Measurements from ENCODE around the gene RYR2.
"Not testable (repeated sequence)": the region's sequence is repeated elsewhere in the genome, so short reads cannot be mapped to it uniquely, and the experiment has no call there.

Gene RYR2

DNA sequence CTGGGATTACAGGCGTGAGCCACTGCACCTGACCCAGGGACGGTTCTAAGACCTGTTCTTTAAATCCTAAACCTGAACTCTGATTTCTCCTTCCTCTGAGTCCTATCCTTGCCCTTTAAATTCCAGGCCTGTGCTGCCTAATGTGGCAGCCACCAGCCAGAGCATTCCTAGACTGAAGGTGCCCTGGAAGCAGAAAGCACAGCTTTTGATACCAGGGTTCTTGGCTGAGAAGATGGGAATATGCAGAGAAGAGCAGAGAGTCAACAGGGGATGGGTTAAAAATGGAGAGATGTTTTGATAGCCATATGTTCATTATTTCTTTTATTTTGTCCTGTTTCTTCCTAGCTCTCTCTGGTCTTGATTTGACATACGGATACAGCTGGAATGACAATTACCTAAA lies 49.7 kb downstream of the RYR2 start:
- DNase-seq = no peak

DNA sequence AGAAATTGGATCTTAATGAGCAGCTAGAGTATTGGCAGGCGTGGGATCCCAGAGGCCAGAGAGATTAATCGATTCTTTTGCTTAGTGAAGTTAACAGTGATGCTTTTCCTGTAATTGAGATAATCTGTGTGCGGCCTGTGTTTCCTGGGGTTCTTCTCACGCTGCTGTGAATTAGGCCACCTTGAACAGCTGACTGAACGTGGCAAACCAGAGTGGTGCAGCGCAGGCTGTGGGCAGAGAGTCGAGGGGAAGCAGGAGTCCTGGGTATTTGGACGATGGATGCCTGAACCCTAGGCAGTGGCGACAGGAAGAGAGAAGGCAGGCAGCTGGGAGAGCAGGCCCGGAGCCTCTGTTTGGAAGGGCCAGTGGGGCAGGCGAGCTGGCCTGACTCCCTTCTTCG lies 51.7 kb downstream of the RYR2 start:
- DNase-seq = no peak

DNA sequence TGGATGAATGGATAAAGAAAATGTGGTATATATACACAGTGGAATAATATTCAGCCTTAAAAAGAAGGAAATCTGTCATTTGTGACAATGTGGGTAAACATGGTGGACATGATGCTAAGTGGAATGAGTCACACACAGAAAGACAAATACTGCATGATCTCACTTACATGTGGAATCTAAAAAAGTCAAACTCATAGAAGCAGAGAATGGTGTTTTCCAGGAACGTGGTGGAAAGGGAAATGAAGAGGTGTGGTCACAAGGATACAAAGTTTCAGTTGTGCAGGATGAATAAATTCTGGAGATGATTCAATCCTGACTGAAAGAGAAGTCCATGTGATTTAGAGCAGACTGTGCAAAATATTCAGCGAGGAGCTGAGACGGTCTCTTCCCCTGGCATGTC lies 56.6 kb downstream of the RYR2 start:
- DNase-seq = no peak

DNA sequence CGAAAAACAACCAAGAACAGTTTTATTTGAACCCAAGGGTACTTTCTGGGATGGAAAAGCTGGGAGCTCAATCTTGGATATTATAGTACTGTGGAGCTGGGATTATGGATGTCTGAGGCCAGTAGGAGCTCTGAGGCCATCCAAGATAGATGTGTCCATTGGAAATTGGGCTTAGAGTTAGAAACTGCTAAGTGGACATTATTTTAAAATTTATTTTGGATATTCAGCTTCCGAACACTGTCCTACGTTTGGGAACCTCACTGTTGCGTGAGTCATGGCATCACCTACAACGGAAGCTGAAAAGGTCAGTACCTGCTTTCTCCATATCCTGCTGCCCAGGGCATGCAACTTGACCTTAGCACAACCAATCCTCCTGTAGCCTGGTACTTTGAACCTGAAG lies 61.0 kb downstream of the RYR2 start:
- no peak for DNase-seq

DNA sequence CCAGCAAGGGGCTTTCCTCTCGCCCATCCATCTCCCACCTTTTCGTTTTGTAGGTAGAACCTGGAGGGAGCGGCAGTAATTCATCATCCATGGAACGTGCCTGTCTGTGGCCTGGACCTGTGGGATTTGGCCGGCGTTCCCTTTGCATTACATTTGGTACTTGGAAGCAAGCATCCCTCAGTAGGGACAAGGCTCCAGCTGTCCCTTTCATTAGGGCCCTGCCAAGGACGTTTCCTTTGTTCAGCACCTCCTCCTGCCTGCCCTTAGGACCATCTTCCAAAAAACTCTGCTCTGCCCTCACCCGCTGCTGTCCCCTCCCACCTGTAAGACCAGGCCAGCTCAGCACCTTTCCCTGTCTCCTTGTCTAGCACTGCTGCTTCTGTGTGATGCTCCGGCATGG lies 62.1 kb downstream of the RYR2 start:
- DNase-seq = no peak

DNA sequence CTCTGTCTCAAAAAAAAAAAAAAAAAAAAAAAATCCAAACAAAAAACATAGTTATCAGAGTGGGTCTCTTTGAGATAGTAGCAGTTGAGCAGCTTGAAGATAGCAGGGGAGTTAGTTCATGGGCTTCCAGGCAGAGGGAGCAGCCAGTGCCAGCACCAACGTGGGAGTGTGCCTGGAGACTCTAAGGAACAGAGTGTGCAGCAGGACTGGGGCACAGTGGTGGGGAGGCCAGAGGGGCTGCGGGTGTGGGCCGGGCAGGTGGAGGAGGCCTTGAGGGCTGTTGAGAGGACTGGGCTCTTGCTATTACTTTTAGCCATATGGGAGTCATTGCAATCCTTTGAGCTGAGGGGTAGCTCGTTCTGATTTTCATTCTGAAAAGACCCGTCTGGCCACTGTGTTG lies 63.8 kb downstream of the RYR2 start:
- no peak for DNase-seq

DNA sequence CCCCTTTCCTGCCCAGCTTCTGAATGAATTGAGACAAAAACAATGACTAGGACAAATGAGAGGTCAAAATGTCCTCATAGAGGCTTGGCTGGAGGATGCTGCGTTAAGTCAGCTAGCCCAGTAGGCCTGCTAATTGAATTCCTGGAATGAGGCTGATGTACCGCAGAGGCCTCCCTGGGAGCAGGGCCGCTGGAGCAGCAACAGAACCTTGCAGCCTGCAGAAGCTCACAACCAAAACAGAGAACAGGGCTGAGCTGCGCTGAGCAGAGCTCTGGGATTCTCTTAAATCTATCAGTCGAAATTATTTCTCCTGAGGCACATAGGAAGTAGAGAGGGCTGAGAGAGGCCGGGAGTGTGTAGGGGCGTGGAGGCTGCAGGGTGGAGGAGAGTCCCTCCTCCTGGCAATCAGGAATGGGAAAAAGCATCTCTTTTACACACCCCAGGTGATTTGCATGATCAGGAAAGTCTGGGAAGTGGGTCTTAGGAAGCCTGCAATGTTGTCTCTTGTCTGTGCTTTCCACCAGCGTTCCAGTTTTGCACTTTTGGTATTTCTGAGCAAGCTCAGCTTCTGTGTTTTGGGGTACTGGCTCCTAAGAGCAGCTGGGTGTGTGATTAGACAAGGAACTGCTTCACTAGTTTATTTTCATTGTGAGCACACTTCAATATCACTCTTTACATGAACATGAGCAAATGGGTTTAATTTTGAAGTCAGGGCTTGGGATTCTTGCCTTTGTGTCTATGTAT lies 66.5 kb downstream of the RYR2 start:
- DNase-seq = no peak

DNA sequence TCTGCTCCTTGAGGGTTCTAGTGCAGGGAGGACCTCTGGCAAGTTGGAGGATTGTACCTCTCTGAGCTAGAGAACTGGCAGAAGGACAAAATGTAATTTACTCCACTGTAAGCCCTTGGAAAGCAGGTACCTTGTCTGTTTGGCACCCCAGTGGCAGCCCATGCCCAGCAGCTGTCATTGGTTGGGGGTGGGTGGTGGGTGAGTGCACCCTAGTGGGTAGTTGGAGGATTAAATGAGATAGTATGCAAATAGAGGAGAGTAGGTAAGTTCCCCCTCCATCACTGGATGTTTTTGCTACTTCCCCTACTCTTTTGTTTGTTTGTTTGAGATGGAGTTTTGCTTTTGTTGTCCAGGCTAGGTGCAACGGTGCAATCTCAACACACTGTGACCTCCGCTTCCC lies 69.8 kb downstream of the RYR2 start:
- DNase-seq = no peak

DNA sequence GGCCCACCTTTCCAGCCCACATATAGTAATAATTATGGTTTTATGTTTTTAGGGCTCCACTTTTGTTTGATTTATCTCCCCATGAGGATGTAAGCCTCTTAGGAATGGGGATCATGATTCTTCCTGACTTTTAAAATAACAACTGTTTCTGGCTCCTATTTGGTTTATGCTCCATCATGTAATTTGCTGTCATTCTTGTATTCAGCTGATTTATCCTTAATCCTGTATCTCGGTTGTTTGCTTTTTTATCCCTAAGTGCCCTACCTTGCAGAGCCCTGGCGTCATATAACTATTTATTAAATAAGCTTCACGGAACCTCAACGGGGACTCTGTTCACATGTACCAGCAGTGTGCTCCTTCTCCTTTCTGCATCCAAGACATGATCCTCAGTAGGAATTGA lies 70.7 kb downstream of the RYR2 start:
- no peak for DNase-seq

DNA sequence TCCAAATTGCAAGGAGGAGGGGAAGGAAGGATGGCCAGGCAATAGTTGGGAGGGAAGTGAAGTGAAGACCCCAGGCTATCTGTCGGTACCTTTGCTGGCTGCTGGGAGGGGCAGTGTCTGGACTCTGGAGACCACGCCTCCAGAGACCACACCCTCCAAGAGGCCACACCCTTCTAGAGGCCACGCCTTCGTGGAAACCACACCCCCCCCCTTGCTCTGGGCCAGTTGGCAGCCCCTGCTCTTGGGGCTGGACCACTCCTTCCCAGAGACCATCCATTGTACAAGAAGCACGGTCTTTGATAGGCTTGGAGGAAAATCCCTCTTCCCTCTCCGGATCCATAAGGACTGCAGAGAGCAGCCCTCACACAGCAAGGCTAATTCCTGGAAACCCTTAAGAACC lies 73.1 kb downstream of the RYR2 start:
- no peak for DNase-seq

DNA sequence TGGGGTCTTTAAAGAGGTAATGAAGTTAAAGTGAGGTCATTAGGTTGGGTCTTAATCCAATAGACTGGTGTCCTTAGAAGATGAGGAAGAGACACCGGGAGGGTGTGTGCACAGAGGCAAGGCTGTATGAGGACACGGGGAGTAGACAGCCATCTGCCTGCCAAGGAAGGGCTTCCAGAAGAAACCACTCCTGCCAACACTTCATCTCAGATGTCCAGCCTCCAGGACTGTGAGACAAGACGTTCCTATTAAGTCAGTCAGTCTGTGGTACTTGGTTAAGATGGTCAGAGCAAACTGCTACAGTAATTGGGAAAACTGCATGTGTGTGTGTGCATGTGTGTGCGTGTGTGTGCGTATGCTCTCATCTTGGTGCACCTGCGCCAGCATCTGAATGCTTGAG lies 77.1 kb downstream of the RYR2 start:
- no peak for DNase-seq

DNA sequence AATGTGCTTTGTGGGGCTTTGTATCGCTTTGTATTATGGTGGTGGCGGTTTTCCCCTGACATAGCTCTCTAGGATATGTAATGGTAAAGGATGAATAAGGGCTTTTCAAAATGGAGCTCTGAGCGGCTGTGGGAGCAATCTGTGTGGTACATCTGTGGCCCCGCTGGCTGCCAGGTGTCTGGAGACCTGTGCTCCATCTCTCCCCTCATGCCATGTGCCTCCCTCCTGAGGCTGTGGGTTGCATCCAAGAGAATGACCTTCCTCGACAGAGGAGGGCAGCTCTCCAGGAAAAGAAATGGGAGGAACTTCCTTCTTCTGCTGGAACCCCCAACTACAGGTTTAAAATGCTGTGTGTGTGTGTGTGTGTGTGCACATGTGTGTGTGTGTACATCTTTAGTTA lies 78.7 kb downstream of the RYR2 start:
- DNase-seq = no peak

DNA sequence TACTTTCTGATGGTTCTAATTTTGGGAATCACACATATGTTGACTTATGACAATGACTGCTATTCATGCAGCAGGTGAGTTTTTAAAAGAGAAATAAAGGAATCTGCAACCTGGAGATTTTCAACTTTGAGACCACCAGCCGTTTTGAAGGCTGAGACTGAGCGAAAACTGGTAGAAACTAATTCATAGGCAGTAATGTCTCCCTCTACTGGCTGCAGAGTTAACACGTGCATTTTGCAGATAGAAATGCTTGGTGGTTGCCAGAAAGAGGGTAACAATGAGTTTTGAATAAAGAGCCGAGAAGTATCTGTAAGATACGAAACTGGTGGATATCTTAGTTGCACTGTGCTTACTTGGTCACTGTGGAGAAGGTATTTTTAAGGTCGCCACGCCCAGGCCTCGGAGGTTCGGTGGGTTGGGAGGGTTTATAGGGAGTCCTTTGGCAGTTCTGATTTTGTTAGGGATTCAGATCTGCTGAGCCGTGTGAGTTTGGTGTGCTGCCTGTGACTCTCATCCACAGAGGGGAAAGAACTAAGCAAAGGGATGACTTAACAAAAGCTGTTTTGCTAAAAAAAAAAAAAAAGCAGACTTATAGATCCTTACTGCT lies 83.0 kb downstream of the RYR2 start:
- DNase-seq = no peak

DNA sequence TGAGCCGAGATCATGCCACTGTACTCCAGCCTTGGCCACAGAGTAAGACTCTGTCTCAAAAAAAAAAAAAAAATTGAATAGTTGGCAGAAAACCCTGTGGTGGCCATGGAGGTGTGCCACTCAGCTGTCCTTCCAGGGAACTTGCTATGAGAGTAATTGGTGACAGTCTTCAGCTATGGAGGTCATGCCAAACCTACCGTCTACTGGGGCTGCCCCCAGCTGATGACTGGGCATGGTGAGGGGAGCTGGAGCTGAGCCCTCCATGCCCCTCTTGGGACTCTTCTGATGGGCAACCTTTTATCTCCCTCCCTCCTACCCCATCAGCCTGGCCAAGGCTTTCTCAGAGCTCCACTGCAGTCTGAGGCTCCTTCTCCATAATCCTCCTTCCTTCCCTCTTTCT lies 84.2 kb downstream of the RYR2 start:
- no peak for DNase-seq

DNA sequence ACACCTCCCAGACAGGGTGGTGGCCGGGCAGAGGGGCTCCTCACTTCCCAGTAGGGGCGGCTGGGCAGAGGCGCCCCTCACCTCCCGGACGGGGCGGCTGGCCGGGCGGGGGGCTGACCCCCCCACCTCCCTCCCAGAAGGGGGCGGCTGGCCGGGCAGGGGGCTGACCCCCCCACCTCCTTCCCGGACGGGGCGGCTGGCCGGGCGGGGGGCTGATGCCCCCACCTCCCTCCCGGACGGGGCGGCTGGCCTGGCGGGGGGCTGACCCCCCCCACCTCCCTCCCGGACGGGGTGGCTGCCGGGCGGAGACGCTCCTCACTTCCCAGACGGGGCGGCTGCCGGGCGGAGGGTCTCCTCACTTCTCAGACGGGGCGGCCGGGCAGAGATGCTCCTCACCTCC lies 85.3 kb downstream of the RYR2 start:
- DNase-seq = not testable (repeated sequence)

DNA sequence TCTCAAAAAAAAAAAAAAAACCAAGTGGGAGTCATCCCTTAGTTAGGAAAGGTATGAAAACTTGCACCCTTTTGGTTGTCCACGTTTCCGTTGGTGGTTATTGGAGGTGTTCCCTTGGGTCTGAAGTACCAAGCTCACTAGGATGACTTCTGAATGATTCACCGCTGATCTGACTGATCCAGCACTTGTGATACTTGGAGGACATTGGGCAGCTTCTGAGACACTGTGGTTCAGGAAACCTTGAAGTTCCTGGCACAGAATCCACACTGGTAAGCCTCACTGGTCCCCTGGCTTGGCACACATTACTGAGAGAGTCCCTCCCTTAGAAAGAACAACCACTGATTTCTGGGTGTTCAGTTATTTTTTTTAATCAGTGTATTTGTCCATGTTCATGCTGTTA lies 91.9 kb downstream of the RYR2 start:
- DNase-seq = no peak

DNA sequence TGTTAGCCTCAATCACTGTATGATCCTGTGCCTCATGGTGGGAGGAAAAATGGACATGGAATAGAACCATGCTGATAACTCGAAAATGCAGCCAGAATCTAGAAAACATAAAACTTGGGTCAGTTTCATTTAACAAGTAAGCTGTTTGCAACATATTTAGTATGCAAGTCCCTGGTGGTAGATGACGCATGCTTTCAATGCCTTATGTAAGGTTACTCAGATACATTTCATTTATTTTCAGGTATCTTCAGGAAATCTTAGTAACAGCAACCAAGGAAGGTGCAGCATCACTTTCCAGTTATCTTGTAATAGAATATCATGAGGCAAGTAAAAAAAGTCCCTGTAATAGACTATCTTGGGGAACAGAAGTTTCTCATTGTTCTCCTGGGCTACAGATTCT lies 92.9 kb downstream of the RYR2 start:
- no peak for DNase-seq

DNA sequence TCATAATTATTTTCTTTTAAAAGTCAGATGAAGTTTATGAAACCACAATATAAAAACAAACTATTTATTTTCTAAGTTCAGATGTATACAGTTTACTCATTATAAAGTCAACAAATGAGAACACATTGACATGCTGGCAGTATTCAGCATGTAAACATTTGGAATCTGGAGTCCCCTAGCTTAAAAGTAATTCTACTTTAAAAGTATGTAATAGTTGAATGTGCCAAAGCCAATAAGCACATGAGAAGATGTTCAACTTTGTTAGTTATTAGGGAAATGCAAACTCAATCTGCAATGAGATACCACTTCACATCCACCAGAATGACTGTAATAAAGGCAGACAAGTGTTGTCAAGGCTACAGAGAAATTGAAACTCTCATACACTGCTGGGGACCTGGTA lies 96.6 kb downstream of the RYR2 start:
- no peak for DNase-seq

DNA sequence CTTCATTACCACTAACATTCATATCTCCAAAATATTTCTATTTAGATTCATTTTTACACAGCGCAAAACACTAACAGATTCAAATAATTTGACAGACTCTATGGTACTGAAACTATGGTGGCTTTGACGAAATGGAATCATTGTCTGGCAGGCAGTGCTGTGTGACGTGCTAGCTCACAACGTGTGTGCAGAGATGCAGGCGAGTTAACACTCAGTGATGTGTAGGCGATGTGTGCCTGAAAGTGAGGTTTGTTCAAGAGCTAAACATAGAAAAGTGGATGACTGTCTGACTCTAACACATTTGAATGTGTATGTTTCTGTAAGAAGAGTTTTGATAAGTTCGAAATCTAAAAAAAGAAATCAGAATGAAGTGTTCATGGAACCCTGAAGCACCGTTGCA lies 97.7 kb downstream of the RYR2 start:
- no peak for DNase-seq

DNA sequence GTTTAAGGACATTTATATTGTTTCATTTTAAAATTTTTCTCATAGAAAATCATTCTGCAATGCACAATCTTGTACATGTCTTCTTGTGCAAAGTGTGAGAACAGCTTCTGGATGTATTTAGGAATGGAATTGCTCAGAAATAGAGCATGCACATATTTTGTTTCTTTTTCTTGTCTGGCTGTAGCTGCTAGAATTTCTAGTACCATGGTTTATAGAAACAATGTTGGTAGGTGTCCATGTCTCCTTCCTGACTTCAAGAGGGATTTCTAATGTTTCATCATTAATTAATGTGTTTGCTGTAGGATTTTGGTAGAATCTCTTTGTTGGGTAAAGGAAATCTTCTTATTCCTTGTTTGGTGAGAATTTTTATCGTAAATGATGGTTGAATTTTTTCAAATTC lies 99.0 kb downstream of the RYR2 start:
- DNase-seq = no peak

DNA sequence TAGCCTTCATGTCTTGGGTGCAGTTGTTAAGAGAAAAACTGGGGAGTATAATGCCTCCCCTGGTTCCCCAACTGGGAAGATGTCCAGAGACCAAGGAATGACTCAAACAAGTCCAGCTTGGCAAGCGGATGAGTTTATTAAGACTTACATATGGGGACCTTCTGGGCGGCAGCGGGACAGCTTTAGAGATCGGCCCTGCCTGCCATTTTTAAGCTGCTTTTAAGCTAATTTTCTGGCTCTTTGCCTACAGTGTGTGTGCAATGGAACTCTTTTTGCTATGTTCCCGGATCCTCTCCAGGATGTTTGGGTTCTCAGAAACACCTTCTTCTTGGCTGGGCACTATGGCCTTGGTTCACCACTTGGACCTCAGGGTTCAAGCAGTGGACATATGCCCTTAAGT lies 99.5 kb downstream of the RYR2 start:
- no peak for DNase-seq

DNA sequence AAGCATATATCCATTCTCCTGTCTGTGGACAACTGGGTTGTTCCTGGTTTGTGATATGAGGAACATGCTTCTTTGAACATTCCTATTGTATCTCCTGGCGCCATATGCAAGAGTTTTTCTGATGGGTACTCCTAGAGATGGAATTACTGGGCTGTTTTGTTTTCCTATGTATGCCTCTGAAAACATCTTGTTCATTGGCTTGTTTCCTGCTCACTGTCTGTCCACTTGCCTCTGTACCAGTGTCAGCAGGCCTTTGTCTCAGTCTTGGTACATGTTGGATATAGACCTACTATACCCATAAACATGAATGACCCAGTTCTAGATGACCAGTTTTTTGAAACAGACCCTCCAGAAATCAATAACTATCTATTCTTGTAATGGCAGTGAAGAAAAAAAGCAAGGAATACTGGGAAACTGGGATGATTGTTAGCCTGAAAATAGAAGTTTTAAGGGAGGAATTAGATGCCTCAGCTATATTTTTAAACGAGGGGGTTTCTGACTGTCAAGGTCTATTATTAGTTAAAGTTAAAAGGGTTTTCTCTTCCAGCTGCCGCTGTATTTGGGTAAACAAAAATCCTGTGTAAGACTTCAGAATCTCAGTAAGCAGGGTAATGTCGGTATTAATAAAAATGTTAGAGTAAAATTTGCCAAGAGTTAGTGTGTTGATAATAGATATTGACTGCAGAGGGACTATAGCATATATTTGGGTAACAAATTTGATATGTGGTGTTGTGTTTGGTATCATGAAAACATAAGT lies 103.6 kb downstream of the RYR2 start:
- DNase-seq = no peak

DNA sequence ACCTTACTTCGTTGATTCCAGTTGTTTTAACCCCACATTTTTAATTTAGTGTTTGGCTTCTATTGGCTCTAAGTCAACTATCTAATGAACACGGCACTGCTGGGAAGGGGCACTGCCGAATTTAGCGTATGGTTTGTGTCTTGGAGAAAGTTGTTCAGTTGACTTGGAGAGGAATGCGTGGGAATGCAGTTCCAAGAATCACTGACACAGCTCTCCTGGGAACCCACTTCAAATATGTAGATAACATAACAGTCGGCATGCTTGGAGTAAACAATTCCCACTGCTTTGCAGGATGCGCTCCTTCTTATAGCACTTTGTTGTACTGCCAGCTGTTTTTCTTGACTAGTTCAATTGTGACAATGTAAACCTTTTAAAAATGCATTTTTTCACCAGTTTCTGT lies 104.3 kb downstream of the RYR2 start:
- no peak for DNase-seq

DNA sequence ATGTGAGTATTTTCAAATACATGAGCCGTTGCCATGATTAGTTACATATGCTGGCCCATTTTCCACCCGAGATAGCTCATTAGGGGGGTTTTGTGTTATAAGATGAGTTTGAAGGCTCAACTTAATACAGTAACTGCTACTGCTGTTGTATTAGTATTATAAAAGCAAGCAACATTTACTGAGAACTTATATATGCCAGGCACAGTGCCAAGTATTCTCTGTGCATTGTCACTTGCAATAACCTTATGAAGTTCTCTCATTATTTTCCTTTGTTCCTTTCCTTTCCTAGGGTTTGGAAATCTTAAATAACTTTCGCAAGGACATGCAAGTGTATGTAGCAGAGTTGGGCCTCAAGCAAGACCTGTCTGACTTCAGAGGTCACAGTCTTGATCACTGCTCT lies 107.9 kb downstream of the RYR2 start:
- no peak for DNase-seq

DNA sequence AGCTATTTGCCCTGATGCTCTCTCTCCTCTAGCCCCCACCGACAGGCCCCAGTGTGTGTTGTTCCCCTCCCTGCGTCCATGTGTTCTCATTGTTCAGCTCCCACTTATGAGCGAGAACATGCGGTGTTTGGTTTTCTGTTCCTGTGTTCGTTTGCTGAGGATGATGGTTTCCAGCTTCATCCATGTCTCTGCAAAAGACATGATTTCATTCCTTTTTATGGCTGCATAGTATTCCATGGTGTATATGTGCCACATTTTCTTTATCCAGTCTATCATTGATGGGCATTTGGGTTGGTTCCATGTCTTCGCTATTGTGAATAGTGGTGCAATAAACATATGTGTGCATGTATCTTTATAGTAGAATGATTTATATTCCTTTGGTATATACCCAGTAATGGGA lies 110.0 kb downstream of the RYR2 start:
- not testable (repeated sequence) for DNase-seq
